ENCODE results near the gene FSIP1.

DNA sequence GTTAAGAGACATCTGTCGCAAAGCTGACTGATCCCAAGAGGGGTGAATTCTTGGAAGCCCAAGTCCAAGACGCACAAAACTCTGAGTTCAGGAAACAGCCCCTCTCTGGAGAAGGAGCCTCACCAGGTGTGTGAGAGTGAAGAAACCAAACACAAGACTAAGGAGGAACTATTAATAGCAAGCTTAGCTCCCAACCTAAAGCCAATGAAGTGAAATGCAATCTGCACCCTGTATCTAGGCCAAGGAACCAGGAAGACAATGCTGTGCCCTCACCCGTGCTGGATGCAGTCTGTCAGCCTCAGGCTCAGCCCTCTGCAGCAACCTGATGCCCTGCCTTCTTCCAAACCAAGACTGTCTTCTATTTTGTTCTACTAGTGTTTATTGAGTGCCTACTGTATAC lies 224.2 kb downstream of the FSIP1 start:
- no peak for TF ChIP-seq CEBPB (tag; IDR thresholded peaks at IDR 0.05)
- TF ChIP-seq, protein P1, sequence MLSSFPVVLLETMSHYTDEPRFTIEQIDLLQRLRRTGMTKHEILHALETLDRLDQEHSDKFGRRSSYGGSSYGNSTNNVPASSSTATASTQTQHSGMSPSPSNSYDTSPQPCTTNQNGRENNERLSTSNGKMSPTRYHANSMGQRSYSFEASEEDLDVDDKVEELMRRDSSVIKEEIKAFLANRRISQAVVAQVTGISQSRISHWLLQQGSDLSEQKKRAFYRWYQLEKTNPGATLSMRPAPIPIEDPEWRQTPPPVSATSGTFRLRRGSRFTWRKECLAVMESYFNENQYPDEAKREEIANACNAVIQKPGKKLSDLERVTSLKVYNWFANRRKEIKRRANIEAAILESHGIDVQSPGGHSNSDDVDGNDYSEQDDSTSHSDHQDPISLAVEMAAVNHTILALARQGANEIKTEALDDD (IDR thresholded peaks at IDR 0.05), result no peak
- TF ChIP-seq ZNF263 (CRISPR knock-in tag; IDR thresholded peaks at IDR 0.05; ENCODE audit: borderline replicate concordance), result no peak
- no peak for TF ChIP-seq ZNF561 (CRISPR knock-in tag; conservative IDR thresholded peaks at IDR 0.05)
- no peak for TF ChIP-seq ZEB2 (IDR thresholded peaks at IDR 0.05)
- no peak for TF ChIP-seq PRPF4 (IDR thresholded peaks at IDR 0.05; ENCODE audit: insufficient read depth, low read depth, low read length, poor library complexity, severe bottlenecking)
- TF ChIP-seq, protein P2, sequence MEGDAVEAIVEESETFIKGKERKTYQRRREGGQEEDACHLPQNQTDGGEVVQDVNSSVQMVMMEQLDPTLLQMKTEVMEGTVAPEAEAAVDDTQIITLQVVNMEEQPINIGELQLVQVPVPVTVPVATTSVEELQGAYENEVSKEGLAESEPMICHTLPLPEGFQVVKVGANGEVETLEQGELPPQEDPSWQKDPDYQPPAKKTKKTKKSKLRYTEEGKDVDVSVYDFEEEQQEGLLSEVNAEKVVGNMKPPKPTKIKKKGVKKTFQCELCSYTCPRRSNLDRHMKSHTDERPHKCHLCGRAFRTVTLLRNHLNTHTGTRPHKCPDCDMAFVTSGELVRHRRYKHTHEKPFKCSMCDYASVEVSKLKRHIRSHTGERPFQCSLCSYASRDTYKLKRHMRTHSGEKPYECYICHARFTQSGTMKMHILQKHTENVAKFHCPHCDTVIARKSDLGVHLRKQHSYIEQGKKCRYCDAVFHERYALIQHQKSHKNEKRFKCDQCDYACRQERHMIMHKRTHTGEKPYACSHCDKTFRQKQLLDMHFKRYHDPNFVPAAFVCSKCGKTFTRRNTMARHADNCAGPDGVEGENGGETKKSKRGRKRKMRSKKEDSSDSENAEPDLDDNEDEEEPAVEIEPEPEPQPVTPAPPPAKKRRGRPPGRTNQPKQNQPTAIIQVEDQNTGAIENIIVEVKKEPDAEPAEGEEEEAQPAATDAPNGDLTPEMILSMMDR (IDR thresholded peaks at IDR 0.05 in 2 of 3, conservative IDR thresholded peaks at IDR 0.05 in 1 of 3; ENCODE audit: insufficient read depth in 2 of 3, low read depth in 1 of 3, low read length in 3 of 3), result no peak
- TF ChIP-seq PHF20 (IDR thresholded peaks at IDR 0.05; ENCODE audit: partially characterized antibody), result no peak
- TF ChIP-seq NFE2L1 (tag; IDR thresholded peaks at IDR 0.05; ENCODE audit: borderline replicate concordance, low read depth), result no peak
- TF ChIP-seq, protein P3, sequence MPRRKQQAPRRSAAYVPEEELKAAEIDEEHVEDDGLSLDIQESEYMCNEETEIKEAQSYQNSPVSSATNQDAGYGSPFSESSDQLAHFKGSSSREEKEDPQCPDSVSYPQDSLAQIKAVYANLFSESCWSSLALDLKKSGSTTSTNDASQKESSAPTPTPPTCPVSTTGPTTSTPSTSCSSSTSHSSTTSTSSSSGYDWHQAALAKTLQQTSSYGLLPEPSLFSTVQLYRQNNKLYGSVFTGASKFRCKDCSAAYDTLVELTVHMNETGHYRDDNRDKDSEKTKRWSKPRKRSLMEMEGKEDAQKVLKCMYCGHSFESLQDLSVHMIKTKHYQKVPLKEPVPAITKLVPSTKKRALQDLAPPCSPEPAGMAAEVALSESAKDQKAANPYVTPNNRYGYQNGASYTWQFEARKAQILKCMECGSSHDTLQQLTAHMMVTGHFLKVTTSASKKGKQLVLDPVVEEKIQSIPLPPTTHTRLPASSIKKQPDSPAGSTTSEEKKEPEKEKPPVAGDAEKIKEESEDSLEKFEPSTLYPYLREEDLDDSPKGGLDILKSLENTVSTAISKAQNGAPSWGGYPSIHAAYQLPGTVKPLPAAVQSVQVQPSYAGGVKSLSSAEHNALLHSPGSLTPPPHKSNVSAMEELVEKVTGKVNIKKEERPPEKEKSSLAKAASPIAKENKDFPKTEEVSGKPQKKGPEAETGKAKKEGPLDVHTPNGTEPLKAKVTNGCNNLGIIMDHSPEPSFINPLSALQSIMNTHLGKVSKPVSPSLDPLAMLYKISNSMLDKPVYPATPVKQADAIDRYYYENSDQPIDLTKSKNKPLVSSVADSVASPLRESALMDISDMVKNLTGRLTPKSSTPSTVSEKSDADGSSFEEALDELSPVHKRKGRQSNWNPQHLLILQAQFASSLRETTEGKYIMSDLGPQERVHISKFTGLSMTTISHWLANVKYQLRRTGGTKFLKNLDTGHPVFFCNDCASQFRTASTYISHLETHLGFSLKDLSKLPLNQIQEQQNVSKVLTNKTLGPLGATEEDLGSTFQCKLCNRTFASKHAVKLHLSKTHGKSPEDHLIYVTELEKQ (CRISPR knock-in tag; IDR thresholded peaks at IDR 0.05), result no peak
- no peak for TF ChIP-seq FOXK1 (CRISPR knock-in tag; IDR thresholded peaks at IDR 0.05; ENCODE audit: borderline replicate concordance)
- no peak for TF ChIP-seq ARHGAP35 (IDR thresholded peaks at IDR 0.05; ENCODE audit: partially characterized antibody)
- TF ChIP-seq, protein P4, sequence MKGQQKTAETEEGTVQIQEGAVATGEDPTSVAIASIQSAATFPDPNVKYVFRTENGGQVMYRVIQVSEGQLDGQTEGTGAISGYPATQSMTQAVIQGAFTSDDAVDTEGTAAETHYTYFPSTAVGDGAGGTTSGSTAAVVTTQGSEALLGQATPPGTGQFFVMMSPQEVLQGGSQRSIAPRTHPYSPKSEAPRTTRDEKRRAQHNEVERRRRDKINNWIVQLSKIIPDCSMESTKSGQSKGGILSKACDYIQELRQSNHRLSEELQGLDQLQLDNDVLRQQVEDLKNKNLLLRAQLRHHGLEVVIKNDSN (CRISPR knock-in tag; IDR thresholded peaks at IDR 0.05), result no peak
- no peak for TF ChIP-seq NFYB (IDR thresholded peaks at IDR 0.05; ENCODE audit: extremely low read depth, insufficient read length)

Measured in K562 (cell line).